ENCODE data around the gene ARID5B. TPM values are rescaled to one million over a fixed set of nuclear protein-coding genes. Genes with fewer than 3 reads are reported as not detected.

ARID5B gene
- total RNA-seq, 2 experiments from 2014 or later, result 49.2 to 51.3 TPM

GRCh38 chr10:62112300-62112699 is 210.8 kb downstream of the ARID5B start:
- Mint-ChIP-seq H3K4me3 (no peak overlapping the region), H3K27ac (no peak overlapping the region), H3K36me3 (ENCODE audit: low read depth) (no peaks in the 10 kb centered on the region), H3K9me3 (no peaks in the 10 kb centered on the region), H3K4me1 (ENCODE audit: low read depth) (peaks cover 30% of the 10 kb centered on the region), H3K27me3 (no peaks in the 10 kb centered on the region)
- Histone ChIP-seq H3K27ac (ENCODE audit: low read depth in 1 of 2, low read length in 2 of 2) (no peak overlapping the region), H3K27me3 (ENCODE audit: control insufficient read depth in 1 of 2, insufficient read depth in 2 of 2, low read length in 2 of 2) (no peaks in the 10 kb centered on the region), H3K9me3 (ENCODE audit: control insufficient read depth in 1 of 2, insufficient read depth in 1 of 2, low read length in 2 of 2) (no peaks in the 10 kb centered on the region), H3K36me3 (ENCODE audit: insufficient read depth, low read length) (no peaks in the 10 kb centered on the region), H3K4me1 (ENCODE audit: insufficient read depth, low read length) (peaks cover 18% of the 10 kb centered on the region), H3K4me3 (ENCODE audit: low read length) (no peak overlapping the region)
- no peak for TF ChIP-seq CTCF (IDR thresholded peaks at IDR 0.05)
- DNase-seq (no peak), ATAC-seq (ENCODE audit: poor library complexity) (no peak)
- intact Hi-C loops (cut with DNase I, micrococcal nuclease), result loop anchor here in 1 of 2 experiments (10.0 kb wide), 1 partner anchor 1753 kb away; no protein-coding TSS in a partner anchor
- POLR2A ChIA-PET, result no interaction called here
- CTCF ChIA-PET, result no interaction called here

- Mint-ChIP-seq H3K27ac (no peak overlapping the region), H3K36me3 (ENCODE audit: low read depth) (no peaks in the 10 kb centered on the region), H3K4me3 (no peak overlapping the region), H3K9me3 (no peaks in the 10 kb centered on the region), H3K4me1 (ENCODE audit: low read depth) (peaks cover 28% of the 10 kb centered on the region), H3K27me3 (no peaks in the 10 kb centered on the region)
- Histone ChIP-seq H3K9me3 (ENCODE audit: control insufficient read depth in 1 of 2, insufficient read depth in 1 of 2, low read length in 2 of 2) (no peaks in the 10 kb centered on the region), H3K27ac (ENCODE audit: low read depth in 1 of 2, low read length in 2 of 2) (no peak overlapping the region), H3K4me3 (ENCODE audit: low read length) (no peak overlapping the region), H3K36me3 (ENCODE audit: insufficient read depth, low read length) (no peaks in the 10 kb centered on the region), H3K4me1 (ENCODE audit: insufficient read depth, low read length) (peaks cover 18% of the 10 kb centered on the region), H3K27me3 (ENCODE audit: control insufficient read depth in 1 of 2, insufficient read depth in 2 of 2, low read length in 2 of 2) (no peaks in the 10 kb centered on the region)
- CTCF ChIA-PET, result no interaction called here
- POLR2A ChIA-PET, result no interaction called here
- no peak for TF ChIP-seq CTCF (IDR thresholded peaks at IDR 0.05)
- DNase-seq, result no peak
- ATAC-seq (ENCODE audit: poor library complexity), result no peak
- intact Hi-C loops (cut with DNase I, micrococcal nuclease), result loop anchor here in 1 of 2 experiments (10.0 kb wide), 1 partner anchor 1752 kb away; no protein-coding TSS in a partner anchor
These were observed 211.5 kb downstream of the ARID5B start for GRCh38 chr10:62112963-62113362.

GRCh38 chr10:62113680-62114079 is 212.2 kb downstream of the ARID5B start:
- ATAC-seq (ENCODE audit: poor library complexity) (no peak), DNase-seq (no peak)
- TF ChIP-seq CTCF (IDR thresholded peaks at IDR 0.05), result no peak
- no peak overlapping the region for H3K4me3 Mint-ChIP-seq
- H3K36me3 ChIP-seq (ENCODE audit: insufficient read depth, low read length), result no peaks in the 10 kb centered on the region
- no peaks in the 10 kb centered on the region for H3K27me3 Mint-ChIP-seq
- H3K27ac Mint-ChIP-seq, result no peak overlapping the region
- H3K27me3 ChIP-seq (ENCODE audit: control insufficient read depth in 1 of 2, insufficient read depth in 2 of 2, low read length in 2 of 2), result no peaks in the 10 kb centered on the region
- CTCF ChIA-PET, result no interaction called here
- H3K4me3 ChIP-seq (ENCODE audit: low read length), result no peak overlapping the region
- H3K4me1 Mint-ChIP-seq (ENCODE audit: low read depth), result peaks cover 24% of the 10 kb centered on the region
- intact Hi-C loops (cut with DNase I, micrococcal nuclease), result loop anchor here in 1 of 2 experiments (10.0 kb wide), 1 partner anchor 1751 kb away; no protein-coding TSS in a partner anchor
- no peaks in the 10 kb centered on the region for H3K9me3 Mint-ChIP-seq
- peaks cover 11% of the 10 kb centered on the region for H3K4me1 ChIP-seq (ENCODE audit: insufficient read depth, low read length)
- H3K9me3 ChIP-seq (ENCODE audit: control insufficient read depth in 1 of 2, insufficient read depth in 1 of 2, low read length in 2 of 2), result no peaks in the 10 kb centered on the region
- POLR2A ChIA-PET, result no interaction called here
- H3K27ac ChIP-seq (ENCODE audit: low read depth in 1 of 2, low read length in 2 of 2), result no peak overlapping the region
- no peaks in the 10 kb centered on the region for H3K36me3 Mint-ChIP-seq (ENCODE audit: low read depth)
